Measurements from ENCODE around the gene KDM3B. TPM values are rescaled to one million over a fixed set of nuclear protein-coding genes. Genes with fewer than 3 reads are reported as not detected.
"Not testable (repeated sequence)": the region's sequence is repeated elsewhere in the genome, so short reads cannot be mapped to it uniquely, and the experiment has no call there.

The KDM3B gene
- total and polyA plus RNA-seq, 9 of the 15 experiments (the other 6 are each of a cell fraction or from before 2014, with no cell fraction given), result 13.8 to 62.8 (median 41.9) TPM

- FAIRE-seq; H3K27ac ChIP-seq (ENCODE audit: extremely low read depth, low read depth, low read length); H3K4me2 ChIP-seq (ENCODE audit: insufficient read depth, low read length); H3K79me2 ChIP-seq (ENCODE audit: control insufficient read depth, insufficient read depth, low read length); H3K4me3 ChIP-seq; H3K27me3 ChIP-seq (ENCODE audit: control insufficient read depth in 2 of 2, insufficient read depth in 2 of 2, low read length in 2 of 2); H3K4me1 ChIP-seq (replicated peaks in 1 of 2; ENCODE audit: control insufficient read depth in 2 of 2, insufficient read depth in 2 of 2, low read length in 2 of 2); H4K20me1 ChIP-seq (replicated peaks; ENCODE audit: control insufficient read depth, insufficient read depth, low read length); BruUV-seq (replicated peaks); H3K9me1 ChIP-seq (ENCODE audit: control insufficient read depth, insufficient read depth, low read length); ATAC-seq; H3K9me3 ChIP-seq (replicated peaks; ENCODE audit: control insufficient read depth, insufficient read depth, low read depth, low read length); H2AFZ ChIP-seq (ENCODE audit: low read depth, low read length); H3K9ac ChIP-seq (ENCODE audit: insufficient read depth in 1 of 2, low read depth in 2 of 2, low read length in 2 of 2); TF ChIP-seq ATF1 (CRISPR knock-in tag; IDR thresholded peaks at IDR 0.05): not testable (repeated sequence)
- WGBS (ENCODE audit: insufficient coverage, low coverage, missing lambda C conversion rate), result 45% methylated on average over 13 of the region's 14 CpGs
- peaks cover 52% of the 10 kb centered on the region; the same call in 2 of the 3 replicates for H3K36me3 ChIP-seq (ENCODE audit: control insufficient read depth, insufficient read depth, low read length)
- ChIA-PET POLR2A (interaction anchor here (0.6 to 1.8 kb wide), 6 partner anchors 27 to 290 kb away, joined by 3 to 5 read pairs (median 3); partner anchors contain the start of genes ETF1 and FAM53C), CTCF (ENCODE audit: low intra/inter-chr PET ratio) (interaction anchor here (1.5 kb wide), 1 partner anchor 59 kb away, joined by 5 read pairs; the partner anchor contains the start of gene KDM3B)
- intact Hi-C loops (cut with micrococcal nuclease) (loop anchor here (2.0 kb wide), 3 partner anchors 56 to 230 kb away; no protein-coding TSS in a partner anchor), in situ Hi-C loops (cut with MboI) (loop anchor here (25.0 kb wide), 1 partner anchor 224 kb away; the partner anchor contains the start of genes BRD8 and KIF20A)
- DNase-seq (ENCODE audit: extremely low read depth in 1 of 4, low spot score in 3 of 4), result peak in 1 of 4 experiments; percentile 65
- TF ChIP-seq ATF1 (tag; IDR thresholded peaks at IDR 0.05) (peak; percentile 72), RFX1 (IDR thresholded peaks at IDR 0.05) (peak; percentile 58), ARID2 (IDR thresholded peaks at IDR 0.05) (0 out of 2 replicates have a peak, but pooled peaks have one; percentile 19), CTCFL (IDR thresholded peaks at IDR 0.05; ENCODE audit: borderline replicate concordance, insufficient read depth, low read depth, low read length, poor library complexity, severe bottlenecking) (peak; percentile 19), DEAF1 (CRISPR knock-in tag; IDR thresholded peaks at IDR 0.05) (peak; percentile 57), ZBTB33 (CRISPR knock-in tag; IDR thresholded peaks at IDR 0.05) (peak; percentile 94), RAD21 (CRISPR knock-in tag; conservative IDR thresholded peaks at IDR 0.05 in 1 of 2, IDR thresholded peaks at IDR 0.05 in 1 of 2) (peak; percentile 63 to 84), NFIC (IDR thresholded peaks at IDR 0.05) (peak; percentile 47), STAG1 (CRISPR knock-in tag; IDR thresholded peaks at IDR 0.05; ENCODE audit: borderline replicate concordance) (peak; percentile 45; the same call in 1 of the 2 replicates), CREM (IDR thresholded peaks at IDR 0.05; ENCODE audit: low read depth) (peak; percentile 77), CXXC5 (CRISPR knock-in tag; IDR thresholded peaks at IDR 0.05) (0 out of 2 replicates have a peak, but pooled peaks have one; percentile 33), ZEB2 (IDR thresholded peaks at IDR 0.05) (0 out of 2 replicates have a peak, but pooled peaks have one; percentile 30), SMC3 (conservative IDR thresholded peaks at IDR 0.05; ENCODE audit: insufficient read depth, low read depth, low read length) (peak; percentile 54; the same call in 1 of the 2 replicates), MAZ (CRISPR knock-in tag; conservative IDR thresholded peaks at IDR 0.05 in 1 of 2, IDR thresholded peaks at IDR 0.05 in 1 of 2) (0 out of 4 replicates have a peak, but pooled peaks of 1 of the 2 experiments have one; percentile 20)
Measured at GRCh38 chr5:138410996-138411640, 58.6 kb downstream of the KDM3B start.
